Stimulated activated CD8-positive, alpha-beta memory T cell treated with anti-CD3 and anti-CD28 coated beads, Interleukin-4, amount 100 ng/mL, for 4 hours (primary cell): ENCODE measurements around the gene ANKEF1.
"Not testable (repeated sequence)": the region's sequence is repeated elsewhere in the genome, so short reads cannot be mapped to it uniquely, and the experiment has no call there.

Experiments used
- DNase-seq, 2 donors: peaks; one replicate each; pipeline ENCODE4 v3.0.0-alpha.2; 2020; ENCODE audit warnings: low read depth in 2 of 2, low spot score in 1 of 2

Gene ANKEF1

DNA sequence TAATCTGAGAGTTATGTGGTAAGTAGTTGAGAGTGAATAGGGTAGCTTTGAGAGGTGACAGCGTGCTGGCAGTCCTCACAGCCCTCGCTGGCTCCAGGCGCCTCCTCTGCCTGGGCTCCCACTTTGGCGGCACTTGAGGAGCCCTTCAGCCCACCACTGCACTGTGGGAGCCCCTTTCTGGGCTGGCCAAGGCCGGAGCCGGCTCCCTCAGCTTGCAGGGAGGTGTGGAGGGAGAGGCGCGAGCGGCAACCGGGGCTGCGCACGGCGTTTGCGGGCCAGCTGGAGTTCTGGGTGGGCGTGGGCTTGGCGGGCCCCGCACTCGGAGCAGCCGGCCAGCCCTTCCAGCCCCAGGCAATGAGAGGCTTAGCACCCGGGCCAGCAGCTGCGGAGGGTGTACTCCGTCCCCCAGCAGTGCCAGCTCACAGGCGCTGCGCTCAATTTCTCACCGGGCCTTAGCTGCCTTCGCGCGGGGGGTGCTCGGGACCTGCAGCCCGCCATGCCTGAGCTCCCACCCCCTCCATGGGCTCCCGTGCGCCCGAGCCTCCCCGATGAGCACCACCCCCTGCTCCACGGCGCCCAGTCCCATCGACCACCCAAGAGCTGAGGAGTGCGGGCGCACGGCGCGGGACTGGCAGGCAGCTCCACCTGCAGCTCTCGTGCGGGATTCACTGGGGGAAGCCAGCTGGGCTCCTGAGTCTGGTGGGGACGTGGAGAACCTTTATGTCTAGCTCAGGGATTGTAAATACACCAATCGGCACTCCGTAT lies 3.2 kb upstream of the ANKEF1 start:
- DNase-seq: not testable (repeated sequence)

DNA sequence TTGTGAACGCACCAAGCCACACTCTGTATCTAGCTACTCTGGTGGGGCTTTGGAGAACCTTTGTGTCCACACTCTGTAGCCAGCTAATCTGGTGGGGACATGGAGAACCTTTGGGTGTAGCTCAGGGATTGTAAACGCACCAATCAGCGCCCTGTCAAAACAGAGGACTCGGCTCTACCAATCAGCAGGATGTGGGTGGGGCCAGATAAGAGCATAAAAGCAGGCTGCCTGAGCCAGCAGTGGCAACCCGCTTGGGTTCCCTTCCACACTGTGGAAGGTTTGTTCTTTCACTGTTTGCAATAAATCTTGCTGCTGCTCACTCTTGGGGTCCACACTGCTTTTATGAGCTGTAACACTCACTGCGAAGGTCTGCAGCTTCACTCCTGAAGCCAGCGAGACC lies 2.5 kb upstream of the ANKEF1 start:
- DNase-seq: not testable (repeated sequence)

DNA sequence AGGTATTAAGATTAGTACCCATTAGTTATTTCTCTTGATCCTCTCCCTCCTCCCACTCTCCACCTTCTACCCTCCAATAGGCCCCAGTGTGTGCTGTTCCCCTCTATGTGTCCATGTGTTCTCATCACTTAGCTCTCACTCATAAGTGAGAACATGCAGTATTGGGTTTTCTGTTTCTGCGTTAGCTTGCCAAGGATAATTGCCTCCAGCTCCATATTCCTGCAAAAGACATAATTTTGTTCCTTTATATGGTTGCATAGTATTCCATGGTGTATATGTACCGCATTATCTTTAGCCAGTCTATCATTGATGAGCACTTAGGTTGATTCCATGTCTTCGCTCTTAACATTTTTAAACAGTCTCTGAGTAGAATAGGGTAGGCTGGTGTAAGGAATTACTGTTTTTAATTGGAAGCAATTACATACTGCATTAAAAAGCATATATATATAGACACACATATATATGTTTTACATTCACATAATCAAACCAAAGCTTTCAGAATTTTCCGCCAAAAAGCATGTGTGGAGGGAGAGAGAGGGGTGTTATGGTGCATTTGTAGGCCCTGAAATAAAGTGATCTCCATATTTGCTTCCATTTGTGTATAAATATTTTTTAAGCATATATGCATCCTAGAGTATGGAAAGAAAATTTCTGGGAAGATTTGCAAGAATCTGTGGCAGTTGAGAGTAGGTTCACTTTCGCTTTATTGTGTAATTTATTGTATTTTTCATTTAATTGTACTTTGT lies 709 bp upstream of the ANKEF1 start:
- no peak for DNase-seq

DNA sequence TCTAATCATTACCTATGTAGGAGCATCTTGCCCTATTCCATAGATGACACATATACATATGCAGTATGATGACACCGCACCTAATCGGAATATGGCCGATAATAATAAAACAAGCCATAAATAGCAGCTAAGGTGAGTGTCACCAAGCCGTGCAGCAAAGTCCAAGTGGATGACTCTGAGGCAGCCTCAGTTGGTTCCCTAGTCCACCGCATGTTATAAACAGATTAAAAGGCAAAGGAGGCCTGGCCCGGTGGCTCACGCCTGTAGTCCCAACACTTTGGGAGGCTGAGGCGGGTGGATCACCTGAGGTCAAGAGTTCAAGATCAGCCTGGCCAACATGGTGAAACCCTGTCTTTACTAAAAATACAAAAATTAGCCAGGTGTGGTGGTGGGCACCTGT lies 1.5 kb downstream of the ANKEF1 start:
- DNase-seq: not testable (repeated sequence)

DNA sequence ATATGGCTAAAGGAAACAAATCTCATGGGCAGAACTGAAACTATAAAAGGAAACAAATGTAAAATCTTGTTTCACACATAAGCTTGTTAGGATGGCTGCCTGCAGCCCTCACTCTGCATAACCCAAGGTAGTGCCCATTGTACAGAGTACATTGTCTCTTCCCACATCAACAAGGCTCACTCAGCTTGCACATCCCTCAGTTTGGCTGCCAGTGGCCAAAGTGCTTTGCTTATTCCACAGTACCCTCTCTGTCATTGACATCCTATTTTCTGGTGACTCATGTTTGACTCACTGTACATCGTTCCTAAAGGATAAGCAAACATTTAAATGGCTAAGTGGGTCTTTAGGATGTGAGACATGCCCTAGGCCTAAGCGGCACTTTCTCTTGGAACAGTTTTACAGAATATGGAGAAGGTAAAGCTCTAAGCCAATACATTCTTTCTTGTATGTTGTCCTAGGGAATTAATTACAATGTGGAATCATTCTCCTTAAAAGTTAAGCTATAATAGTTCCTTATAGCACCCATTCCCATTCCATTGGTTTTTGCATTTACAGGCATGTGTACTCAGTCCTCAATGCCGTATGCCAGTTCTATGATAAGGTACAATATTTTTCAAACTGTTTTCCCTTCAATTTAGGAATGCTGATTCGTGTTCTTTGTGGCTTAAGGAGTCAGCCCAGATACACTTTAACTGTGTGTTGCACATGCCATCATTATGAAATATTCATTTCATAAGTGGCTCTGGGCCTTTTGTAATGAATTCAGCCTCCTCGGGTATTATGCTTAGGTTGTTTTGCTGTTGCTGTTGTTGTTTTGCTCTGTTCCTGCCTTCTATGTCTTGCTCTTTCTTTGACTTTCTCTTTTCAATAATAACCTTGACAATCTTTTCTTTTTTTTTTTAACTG lies 5.5 kb downstream of the ANKEF1 start:
- DNase-seq: no peak

DNA sequence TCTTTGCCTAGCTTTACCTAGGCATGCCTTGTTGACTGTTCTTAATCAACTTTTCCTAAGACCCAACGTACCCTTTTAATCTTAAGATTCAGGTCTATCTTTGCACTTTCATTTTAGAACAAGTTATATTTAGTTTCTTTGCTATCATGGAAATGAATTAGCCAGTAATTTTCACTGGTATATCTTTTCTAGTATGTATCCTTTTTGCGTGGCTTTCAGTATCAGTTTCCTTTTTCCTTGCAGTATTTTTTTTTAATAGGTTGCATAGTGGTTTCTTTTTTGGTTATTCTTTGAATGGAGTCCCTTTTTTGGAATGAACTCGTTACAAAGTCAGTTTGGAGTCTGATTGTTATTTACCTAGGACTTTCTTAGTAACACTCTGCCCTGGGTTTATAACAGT lies 7.3 kb downstream of the ANKEF1 start:
- no peak for DNase-seq

DNA sequence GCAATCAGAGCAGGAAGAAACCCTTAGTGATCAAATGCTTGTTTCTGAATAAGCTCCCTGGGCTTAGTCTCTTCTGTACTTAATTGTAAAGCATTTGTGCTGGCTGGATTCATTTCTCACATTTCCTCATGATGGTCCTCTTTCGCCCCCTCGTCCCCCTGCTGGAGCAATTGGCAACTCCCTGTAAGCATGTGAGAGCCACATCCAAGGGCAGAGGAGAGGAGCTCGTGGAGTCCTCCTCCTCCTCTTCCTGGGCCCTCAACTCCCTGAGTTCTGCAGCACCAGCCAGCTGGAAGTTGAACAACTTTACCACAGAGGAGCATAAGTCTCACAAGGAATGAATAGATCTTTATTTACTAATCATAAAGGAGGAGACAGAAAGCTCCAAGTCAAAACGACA lies 12.6 kb downstream of the ANKEF1 start:
- no peak for DNase-seq

DNA sequence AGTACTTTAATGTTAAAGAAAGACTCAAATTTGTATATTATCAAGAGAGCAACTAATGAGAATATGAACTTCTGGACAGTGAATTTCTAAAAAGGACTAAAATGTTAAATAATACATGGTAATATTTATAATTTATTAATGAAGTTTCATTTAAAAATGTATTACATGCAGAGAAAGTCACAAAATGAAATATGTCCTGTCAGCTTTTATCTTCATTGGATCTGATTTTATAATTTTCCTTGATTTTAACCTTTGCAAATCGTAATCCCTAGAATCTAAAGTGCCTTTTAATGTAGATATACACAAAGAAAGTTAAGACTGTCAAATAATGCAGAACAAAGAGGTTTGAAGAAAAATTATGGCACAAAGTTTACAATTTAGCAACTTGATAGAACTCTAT lies 16.4 kb downstream of the ANKEF1 start:
- no peak for DNase-seq

DNA sequence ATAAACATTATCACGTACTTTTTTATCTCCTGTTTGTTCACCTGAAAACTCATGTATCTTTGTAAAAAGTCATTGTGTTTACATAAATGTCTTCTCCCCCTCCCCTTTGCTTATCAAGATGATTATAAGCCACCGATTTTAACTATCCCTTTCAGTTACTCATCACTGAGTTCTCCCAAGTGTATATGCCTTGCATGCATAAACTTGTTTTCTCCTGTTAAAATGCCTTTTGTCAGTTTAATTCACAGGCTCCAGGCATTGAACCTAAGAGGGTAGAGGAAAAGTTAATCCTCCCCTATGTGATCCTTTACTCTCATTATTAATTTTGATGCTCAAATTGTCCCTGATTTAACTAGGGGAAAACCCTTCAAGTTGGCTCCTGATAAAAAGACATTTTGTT lies 24.2 kb downstream of the ANKEF1 start:
- no peak for DNase-seq

DNA sequence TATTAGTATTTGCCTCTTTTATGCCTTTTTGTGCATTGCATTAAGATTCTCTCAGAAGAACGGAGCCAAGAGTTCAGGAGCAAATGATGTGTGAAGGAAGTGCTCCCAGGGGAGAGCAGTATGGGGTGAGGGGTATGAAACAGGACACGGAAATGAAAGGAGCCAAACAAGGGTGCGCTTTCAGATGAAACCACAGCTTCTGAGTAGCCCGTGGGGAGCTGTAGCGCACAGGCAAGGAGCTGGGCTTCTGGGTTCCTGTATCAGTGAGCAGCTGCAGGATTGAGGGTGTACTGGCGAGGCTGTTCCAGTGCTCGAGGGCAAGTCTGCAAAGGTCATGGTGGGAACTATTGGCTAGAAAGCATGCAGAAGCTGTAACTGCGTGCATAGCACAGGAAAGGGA lies 25.4 kb downstream of the ANKEF1 start:
- DNase-seq: no peak

DNA sequence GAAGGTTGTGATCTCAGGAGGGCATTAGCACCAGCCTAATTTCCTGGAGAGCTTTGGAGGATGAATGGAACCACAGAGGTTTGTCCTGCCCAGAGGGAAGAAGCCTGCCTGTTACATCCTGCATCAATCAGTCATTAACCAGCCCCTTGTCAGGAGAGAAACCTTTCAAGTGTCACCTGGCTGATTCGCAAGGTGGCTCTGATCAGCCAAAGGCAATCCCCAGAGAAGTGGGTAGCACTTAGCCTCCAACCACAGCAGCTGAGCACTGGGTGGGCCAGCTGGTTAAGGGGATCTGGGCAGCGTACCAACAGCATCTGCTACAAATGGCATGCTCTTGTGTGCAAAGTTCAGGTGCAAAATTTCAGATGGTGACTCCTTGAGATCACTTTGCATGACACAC lies 26.9 kb downstream of the ANKEF1 start:
- DNase-seq: no peak

DNA sequence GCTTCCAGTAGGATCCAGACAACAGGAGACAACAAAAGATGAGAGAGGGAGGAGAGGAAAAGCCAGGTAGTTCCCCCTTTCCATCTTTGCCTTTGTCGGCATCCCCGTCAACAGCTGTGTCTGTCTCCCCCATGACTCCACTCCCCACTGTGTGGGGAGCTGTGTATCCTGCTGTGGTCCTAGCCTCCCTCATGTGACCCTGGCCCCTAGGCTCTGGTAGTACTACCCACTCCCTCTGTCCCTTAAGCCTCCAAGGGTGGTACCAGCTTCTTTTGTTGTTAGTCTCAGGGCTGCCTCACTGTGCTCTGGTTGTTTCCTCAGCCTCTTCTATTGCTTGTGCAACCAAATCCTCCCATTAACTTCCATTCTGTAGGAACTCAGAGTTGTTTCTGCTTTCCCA lies 28.7 kb downstream of the ANKEF1 start:
- DNase-seq: no peak

DNA sequence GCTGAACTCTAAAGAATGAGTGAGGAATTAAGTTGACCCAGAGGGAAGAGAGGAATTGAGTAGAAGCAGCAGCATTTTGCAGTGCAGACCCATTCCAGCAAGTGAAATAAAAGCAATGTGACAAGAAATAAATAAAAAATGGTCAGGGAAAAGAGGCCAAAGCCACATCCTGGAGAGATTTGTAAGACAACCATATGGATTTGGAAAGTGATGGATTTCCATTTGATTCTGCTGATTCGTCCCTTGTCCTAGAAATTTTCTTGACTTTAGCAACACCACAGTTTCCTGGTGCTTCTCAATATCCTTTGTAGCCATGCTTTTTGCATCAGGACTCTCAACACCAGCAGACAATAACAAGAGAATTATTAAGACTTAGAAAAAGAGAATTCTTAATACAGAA lies 29.8 kb downstream of the ANKEF1 start:
- no peak for DNase-seq

DNA sequence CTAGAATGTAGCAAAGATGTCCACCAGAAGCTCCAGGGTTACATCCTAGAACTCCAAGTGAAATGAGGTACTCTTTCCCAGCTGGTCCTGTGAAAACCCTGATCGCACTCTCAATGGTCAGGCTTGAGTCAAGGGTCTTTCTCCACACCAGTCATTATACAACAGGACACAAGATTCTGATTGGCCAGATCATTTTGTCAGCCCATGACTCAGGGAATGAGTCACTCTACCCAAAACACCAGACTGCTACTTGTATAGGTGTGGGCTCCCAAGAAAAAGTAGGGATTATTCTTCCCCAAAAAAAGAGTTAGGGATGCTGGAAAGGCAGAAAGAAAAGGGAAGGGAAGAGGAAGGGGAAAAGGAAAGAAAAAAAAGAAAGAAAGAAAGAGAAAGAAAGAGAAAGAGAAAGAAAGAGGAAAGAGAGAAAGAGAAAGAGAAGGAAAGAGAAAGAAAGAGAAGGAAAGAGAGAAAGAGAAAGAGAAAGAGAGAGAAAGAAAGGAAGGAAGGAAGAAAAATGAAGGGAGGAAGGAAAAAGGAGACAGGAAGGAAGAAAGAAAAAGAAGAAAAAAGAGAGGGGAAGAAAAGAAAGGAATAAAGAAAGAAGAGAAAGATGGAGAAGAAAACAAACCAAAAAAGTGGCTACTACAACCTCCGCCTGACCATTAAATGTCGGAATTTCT lies 30.5 kb downstream of the ANKEF1 start:
- DNase-seq: no peak

DNA sequence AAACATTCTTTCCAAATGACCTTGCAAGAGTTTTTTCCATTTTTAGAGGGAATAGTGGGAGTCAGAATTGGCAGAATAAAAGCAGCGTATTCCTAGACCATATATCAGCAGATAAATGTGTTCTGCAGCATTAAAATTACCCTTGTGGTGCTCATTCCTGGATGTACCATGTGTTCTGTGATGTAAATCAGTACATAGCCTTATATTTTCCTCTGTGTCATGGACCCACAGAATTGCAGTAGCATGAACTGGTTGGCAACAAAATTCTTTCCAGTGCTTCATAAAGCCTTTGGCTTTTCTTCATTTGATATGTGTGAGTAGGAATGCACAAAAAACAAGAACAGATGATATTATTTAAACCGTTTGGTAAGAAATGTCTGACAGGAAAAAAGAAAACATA lies 32.5 kb downstream of the ANKEF1 start:
- DNase-seq: no peak

DNA sequence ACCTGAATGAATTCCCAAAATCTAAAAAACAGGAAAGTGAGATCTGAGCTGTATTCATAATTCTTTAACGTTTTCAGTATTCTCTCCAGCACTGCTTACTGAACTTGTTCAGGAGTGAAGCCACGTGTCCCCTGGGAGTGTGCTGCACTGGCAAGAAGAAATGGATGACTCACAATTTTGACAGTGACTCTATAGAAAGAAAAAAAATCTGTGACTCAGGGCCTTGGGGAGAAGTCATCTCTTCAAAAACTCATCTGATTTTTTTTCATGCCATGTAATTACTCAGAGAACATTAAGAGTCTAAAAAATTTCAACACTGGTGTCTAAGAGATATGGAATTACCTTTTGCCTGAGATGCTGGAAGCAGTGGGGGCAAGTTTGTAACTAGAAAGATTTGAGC lies 39.7 kb downstream of the ANKEF1 start:
- DNase-seq: no peak

DNA sequence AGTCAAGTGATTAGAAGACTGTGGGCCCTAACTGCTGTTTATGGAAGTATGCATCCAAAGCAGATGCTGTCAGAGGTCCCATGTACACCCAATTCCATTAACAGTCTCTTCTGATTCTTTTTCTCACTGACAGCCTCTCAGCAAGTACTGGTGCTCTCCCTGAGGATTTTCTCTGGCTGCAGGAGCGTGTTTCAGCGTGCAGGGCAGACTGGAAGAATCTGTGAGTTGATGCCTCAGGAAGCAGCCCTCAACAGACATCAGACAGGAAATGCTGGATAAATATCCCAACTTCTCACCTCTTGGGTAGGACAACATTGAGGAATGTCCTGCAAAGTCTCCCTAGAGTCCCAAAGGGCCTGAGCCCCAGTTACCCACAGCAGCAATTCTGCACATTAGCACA lies 40.8 kb downstream of the ANKEF1 start:
- DNase-seq: no peak

DNA sequence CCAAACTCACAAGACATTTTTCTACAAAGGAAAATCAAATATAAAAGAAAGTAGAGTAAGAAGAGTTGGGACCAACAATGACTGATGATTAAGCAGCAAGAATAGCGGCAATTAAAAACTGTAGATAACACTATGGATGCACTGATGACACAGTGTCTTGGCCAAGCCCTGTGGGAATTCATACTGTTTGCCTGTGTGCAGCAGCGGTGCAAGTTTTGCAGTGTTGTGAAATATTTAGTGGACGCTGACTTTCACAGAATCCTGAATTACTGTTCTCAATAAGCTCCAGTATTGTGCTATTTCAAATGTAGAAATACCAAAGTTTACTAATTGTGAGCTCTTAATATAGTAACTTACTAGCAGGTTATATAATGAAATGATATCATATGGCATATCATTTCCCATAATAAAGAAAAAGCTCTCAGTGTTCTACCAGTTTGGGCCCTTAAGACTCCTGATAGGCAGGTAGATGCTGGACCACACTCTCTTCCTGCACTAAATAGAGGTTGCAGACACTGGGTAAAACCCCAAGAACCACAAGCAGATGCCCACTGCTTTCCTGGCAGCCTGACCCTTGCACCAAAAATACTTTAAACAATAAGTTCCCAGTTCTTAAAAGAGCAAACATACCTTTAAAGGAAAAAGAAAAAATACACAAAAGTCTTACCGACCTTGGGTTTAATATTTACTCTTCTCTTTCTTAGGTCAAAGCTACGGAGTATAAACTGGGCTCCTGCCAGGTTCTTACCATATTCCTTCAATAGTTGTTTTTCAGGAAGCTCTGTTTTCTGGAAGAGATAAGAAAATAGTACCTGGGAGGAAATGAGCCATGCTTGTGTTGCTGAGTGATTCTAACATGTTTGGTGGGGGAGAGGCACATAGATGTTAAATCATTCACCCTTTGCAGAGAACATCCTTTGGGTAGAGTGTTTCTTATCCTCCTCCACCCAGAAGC lies 41.6 kb downstream of the ANKEF1 start:
- no peak for DNase-seq

DNA sequence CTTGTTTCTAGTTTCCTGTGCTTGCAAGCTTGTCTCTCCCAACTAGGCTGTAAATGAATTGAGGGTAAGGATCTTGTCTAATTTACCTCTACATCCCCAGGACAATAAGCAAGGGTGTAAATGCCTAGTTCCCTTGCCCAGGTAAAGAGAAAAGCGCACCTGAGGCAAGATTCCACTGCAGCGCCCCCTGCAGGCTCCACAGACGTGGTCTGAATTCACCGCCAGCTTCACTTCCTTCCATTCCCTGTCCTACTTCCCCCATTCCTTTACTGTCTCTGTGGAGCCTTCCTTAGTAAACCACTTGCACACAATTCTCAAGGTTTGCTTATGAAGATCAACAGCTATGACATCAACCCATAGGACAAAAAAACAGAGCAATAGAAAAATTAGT lies 42.3 kb downstream of the ANKEF1 start:
- DNase-seq: no peak

DNA sequence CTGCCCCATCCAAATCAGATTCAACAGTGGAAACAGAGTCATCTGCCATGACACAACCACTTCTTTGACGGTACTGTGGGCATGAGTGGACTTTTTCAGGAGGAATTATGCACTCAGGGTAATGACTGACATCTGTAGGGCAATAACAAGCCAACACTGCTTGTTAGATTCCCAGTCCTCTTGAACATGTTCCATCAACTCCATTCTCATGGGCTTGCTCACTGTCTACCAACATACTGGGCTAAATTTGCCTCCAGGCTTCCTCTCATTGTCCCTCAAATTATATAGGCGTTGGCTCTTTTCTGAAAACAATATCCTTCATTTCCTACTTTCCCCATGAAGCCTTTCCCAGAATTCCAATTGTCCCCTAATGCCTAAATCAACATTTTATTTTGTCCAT lies 43.1 kb downstream of the ANKEF1 start:
- DNase-seq: no peak
